Cardiac muscle cell (in vitro differentiated cells and primary cell): ENCODE data around the gene HIP1. TPM values are rescaled to one million over a fixed set of nuclear protein-coding genes. Genes with fewer than 3 reads are reported as not detected.

Experiments used
- DNase-seq, 2 donors: peaks; one replicate each; pipeline versions ENCODE4 v3.0.0 to v3.0.0-alpha.2; 2010 to 2017; ENCODE audit warnings: low read depth in 1 of 2, low spot score in 1 of 2
- H3K27ac ChIP-seq: fragments of 200-600 bp; sonication (generic); 2 replicates; pipeline ENCODE4 v1.5.1; 2016
- H3K27me3 ChIP-seq: fragments of 200-600 bp; sonication (generic); 2 replicates; pipeline ENCODE4 v1.6.0; 2016; ENCODE audit warnings: control low read depth
- H3K36me3 ChIP-seq: fragments of 200-600 bp; sonication (generic); 2 replicates; pipeline ENCODE4 v1.5.1; 2016; ENCODE audit warnings: control low read depth
- H3K4me1 ChIP-seq: fragments of 200-600 bp; sonication (generic); 2 replicates; pipeline ENCODE4 v1.8.1; 2017; ENCODE audit warnings: low read depth, mild to moderate bottlenecking, mixed run types
- H3K4me3 ChIP-seq: fragments of 200-600 bp; sonication (generic); 2 replicates; pipeline ENCODE4 v1.5.1; 2016; ENCODE audit warnings: mild to moderate bottlenecking
- H3K9me3 ChIP-seq: fragments of 200-600 bp; sonication (generic); 2 replicates; pipeline ENCODE4 v1.5.1; 2017; ENCODE audit warnings: low read depth, mild to moderate bottlenecking, control low read depth
- CTCF ChIP-seq: IDR thresholded peaks from 2 replicates; pipeline ENCODE4 v1.5.1; 2012; ENCODE audit warnings: low read depth, mild to moderate bottlenecking, low read length
- polyA plus RNA-seq: library from polyadenylated mRNA; unstranded; fragments of >200 nt; fragmentation: Nextera tagmentation; extraction: Ambion mirVana; gene quantifications from 2 replicates; pipeline ENCODE4 v1.2.1, GENCODE V29; 2016
- total RNA-seq: library from RNA; depleted of rRNA; stranded (reverse); fragments of >200 nt; gene quantifications from 2 replicates; pipeline ENCODE4 v1.2.3, GENCODE V29; 2016

Gene HIP1
- total and polyA plus RNA-seq, 2 experiments from 2014 or later = 21.2 to 34.6 TPM

DNA sequence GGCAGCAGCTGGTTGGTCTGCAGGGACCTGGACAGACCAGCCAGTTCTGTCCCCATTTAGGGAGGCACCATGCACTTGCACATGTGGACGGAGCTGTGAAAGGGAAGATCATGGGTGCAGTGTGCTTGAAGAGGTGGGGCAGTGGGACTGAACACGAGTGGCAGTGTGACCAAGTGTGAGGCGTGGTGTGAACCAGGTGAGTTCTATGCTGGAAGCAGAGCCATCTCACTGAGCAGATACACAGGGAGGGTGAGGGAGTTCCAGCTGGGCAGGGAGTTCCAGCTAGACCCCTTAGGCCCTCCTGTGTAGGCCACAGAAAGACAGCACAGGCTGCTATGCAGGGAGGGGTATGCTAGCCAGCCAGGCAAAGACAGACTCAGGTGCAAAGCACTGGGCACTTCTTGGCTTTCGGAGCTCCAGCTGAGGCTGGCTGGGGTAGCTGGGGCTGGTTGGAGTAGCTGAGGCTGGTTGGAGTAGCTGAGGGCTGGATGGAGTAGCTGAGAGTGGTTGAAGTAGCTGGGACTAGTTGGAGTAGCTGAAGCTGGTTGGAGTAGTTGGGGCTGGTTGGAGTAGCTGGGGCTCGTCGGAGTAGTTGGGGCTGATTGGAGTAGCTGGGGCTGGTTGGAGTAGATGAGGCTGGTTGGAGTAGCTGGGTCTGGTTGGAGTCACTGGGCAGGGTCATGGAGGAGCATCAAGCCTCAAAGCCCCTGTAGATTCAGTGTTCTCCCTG, 90.9 kb downstream of the HIP1 start:
- H3K36me3 ChIP-seq = no peaks in the 10 kb centered on the region
- H3K27me3 ChIP-seq = no peaks in the 10 kb centered on the region
- H3K4me3 ChIP-seq = no peak overlapping the region
- H3K9me3 ChIP-seq = no peaks in the 10 kb centered on the region
- H3K27ac ChIP-seq = no peak overlapping the region
- no peak for TF ChIP-seq CTCF
- peaks cover 15% of the 10 kb centered on the region for H3K4me1 ChIP-seq
- no peak for DNase-seq

GRCh38 chr7:75646571-75647102, 92.1 kb downstream of the HIP1 start:
- Histone ChIP-seq H3K9me3 (no peaks in the 10 kb centered on the region), H3K27ac (peak overlapping the region; percentile 2), H3K4me1 (peaks cover 15% of the 10 kb centered on the region), H3K4me3 (no peak overlapping the region), H3K27me3 (no peaks in the 10 kb centered on the region), H3K36me3 (no peaks in the 10 kb centered on the region)
- peak in 1 of 2 donors; percentile 88 for DNase-seq
- no peak for TF ChIP-seq CTCF

GRCh38 chr7:75645570-75645969, 93.2 kb downstream of the HIP1 start:
- no peaks in the 10 kb centered on the region for H3K27me3 ChIP-seq
- DNase-seq = no peak
- H3K4me3 ChIP-seq = no peak overlapping the region
- no peaks in the 10 kb centered on the region for H3K9me3 ChIP-seq
- H3K4me1 ChIP-seq = peaks cover 15% of the 10 kb centered on the region
- H3K36me3 ChIP-seq = no peaks in the 10 kb centered on the region
- no peak for TF ChIP-seq CTCF
- H3K27ac ChIP-seq = no peak overlapping the region

GRCh38 chr7:75644589-75644988, 94.2 kb downstream of the HIP1 start:
- Histone ChIP-seq H3K36me3 (no peaks in the 10 kb centered on the region), H3K27ac (no peak overlapping the region), H3K27me3 (no peaks in the 10 kb centered on the region), H3K4me1 (peaks cover 14% of the 10 kb centered on the region), H3K9me3 (no peaks in the 10 kb centered on the region), H3K4me3 (no peak overlapping the region)
- no peak for DNase-seq
- no peak for TF ChIP-seq CTCF

DNA sequence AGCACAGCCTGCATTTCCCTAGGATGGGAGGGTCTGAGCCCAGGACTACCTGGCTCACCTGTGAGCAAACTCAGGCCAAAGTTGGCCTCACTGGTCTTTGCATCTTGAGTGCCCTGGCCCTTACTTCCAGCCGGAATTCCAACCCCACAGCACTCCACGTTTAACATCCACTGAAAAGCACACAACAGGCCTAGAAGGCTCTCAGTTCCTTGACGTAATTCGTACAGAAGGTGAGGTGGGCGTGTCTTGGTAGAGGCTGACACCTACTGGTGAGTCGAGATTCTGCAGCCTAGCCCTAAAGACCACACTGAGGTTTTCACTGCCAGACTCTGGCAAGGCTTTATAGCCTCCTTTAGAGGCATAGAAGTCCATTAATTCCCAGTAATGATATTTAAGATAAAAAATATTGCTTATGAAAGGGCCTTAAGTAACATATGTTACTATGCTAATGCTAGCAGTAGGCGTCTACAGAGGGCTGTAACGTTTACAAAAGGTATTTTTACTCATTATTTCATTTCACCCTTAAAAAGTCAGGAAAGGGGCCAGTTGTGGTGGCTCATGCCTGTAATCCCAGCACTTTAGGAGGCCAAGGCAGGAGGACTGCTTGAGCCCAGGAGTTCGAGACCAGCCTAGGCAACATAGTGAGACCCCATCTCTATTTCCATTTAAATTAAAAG, 95.8 kb downstream of the HIP1 start:
- no peak overlapping the region for H3K4me3 ChIP-seq
- H3K4me1 ChIP-seq = peaks cover 11% of the 10 kb centered on the region
- H3K27ac ChIP-seq = no peak overlapping the region
- TF ChIP-seq CTCF = peak; percentile 78
- H3K36me3 ChIP-seq = no peaks in the 10 kb centered on the region
- H3K9me3 ChIP-seq = no peaks in the 10 kb centered on the region
- no peaks in the 10 kb centered on the region for H3K27me3 ChIP-seq
- DNase-seq = peak; percentile 29 to 83
